Glutamatergic neuron (in vitro differentiated cells): ENCODE data around the gene PPFIBP2. TPM values are rescaled to one million over a fixed set of nuclear protein-coding genes. Genes with fewer than 3 reads are reported as not detected.

Source experiments
- DNase-seq: peaks from one replicate; pipeline ENCODE4 v3.0.0; 2022
- H3K27ac Mint-ChIP-seq: one replicate; pipeline ENCODE4 v1.8.0; 2020; ENCODE audit warnings: mild to moderate bottlenecking, mixed read lengths, inconsistent platforms; ENCODE audit not compliant: unreplicated experiment
- H3K27me3 Mint-ChIP-seq: one replicate; pipeline ENCODE4 v1.8.0; 2020; ENCODE audit warnings: mild to moderate bottlenecking, moderate library complexity, mixed read lengths, inconsistent platforms; ENCODE audit not compliant: unreplicated experiment
- H3K36me3 Mint-ChIP-seq: one replicate; pipeline ENCODE4 v1.8.0; 2020; ENCODE audit warnings: mild to moderate bottlenecking, mixed read lengths, inconsistent platforms; ENCODE audit not compliant: unreplicated experiment
- H3K4me1 Mint-ChIP-seq: one replicate; pipeline ENCODE4 v1.8.0; 2020; ENCODE audit warnings: mild to moderate bottlenecking, low read depth, mixed read lengths, inconsistent platforms; ENCODE audit not compliant: unreplicated experiment
- H3K4me3 Mint-ChIP-seq: one replicate; pipeline ENCODE4 v1.8.0; 2020; ENCODE audit warnings: mild to moderate bottlenecking, mixed read lengths, inconsistent platforms; ENCODE audit not compliant: unreplicated experiment
- H3K9me3 Mint-ChIP-seq: one replicate; pipeline ENCODE4 v1.8.0; 2020; ENCODE audit warnings: mild to moderate bottlenecking, moderate library complexity, mixed read lengths, inconsistent platforms; ENCODE audit not compliant: unreplicated experiment
- CTCF ChIP-seq: fragments of 200-600 bp; sonication (generic); IDR thresholded peaks from one replicate; pipeline ENCODE4 v1.5.0; 2021; ENCODE audit not compliant: partially characterized antibody, unreplicated experiment
- total RNA-seq: library from RNA; stranded (reverse); fragmentation: NEBNext Ultra II Directional; extraction: Animal tissue kit (Norgen Biotek cat#: 25700); gene quantifications from one replicate; pipeline ENCODE4 v1.2.1, GENCODE V29; 2021; ENCODE audit not compliant: unreplicated experiment

Gene PPFIBP2
- total RNA-seq, 1 donor from 2014 or later: 1.5 TPM

GRCh38 chr11:7537265-7537664, 23.5 kb downstream of the PPFIBP2 start:
- no peak overlapping the region for H3K27ac Mint-ChIP-seq
- H3K4me1 Mint-ChIP-seq: no peaks in the 10 kb centered on the region
- peaks cover 2% of the 10 kb centered on the region for H3K9me3 Mint-ChIP-seq
- H3K27me3 Mint-ChIP-seq: peaks cover 7% of the 10 kb centered on the region
- H3K4me3 Mint-ChIP-seq: no peak overlapping the region
- TF ChIP-seq CTCF: no peak
- DNase-seq: no peak
- no peaks in the 10 kb centered on the region for H3K36me3 Mint-ChIP-seq

- H3K27me3 Mint-ChIP-seq: peaks cover 7% of the 10 kb centered on the region
- H3K4me1 Mint-ChIP-seq: no peaks in the 10 kb centered on the region
- H3K27ac Mint-ChIP-seq: no peak overlapping the region
- DNase-seq: no peak
- H3K36me3 Mint-ChIP-seq: no peaks in the 10 kb centered on the region
- no peak for TF ChIP-seq CTCF
- H3K4me3 Mint-ChIP-seq: no peak overlapping the region
- H3K9me3 Mint-ChIP-seq: peaks cover 2% of the 10 kb centered on the region
Measured at GRCh38 chr11:7538031-7538430, 24.2 kb downstream of the PPFIBP2 start.

- H3K36me3 Mint-ChIP-seq: no peaks in the 10 kb centered on the region
- no peak for TF ChIP-seq CTCF
- no peak overlapping the region for H3K27ac Mint-ChIP-seq
- DNase-seq: no peak
- peaks cover 7% of the 10 kb centered on the region for H3K27me3 Mint-ChIP-seq
- no peak overlapping the region for H3K4me3 Mint-ChIP-seq
- peaks cover 2% of the 10 kb centered on the region for H3K9me3 Mint-ChIP-seq
- H3K4me1 Mint-ChIP-seq: no peaks in the 10 kb centered on the region
Measured at GRCh38 chr11:7538466-7539454, 25.0 kb downstream of the PPFIBP2 start.

GRCh38 chr11:7540830-7541555, 27.2 kb downstream of the PPFIBP2 start:
- Mint-ChIP-seq H3K27ac (no peak overlapping the region), H3K9me3 (peaks cover 2% of the 10 kb centered on the region), H3K36me3 (no peaks in the 10 kb centered on the region), H3K4me3 (no peak overlapping the region), H3K27me3 (peaks cover 7% of the 10 kb centered on the region), H3K4me1 (no peaks in the 10 kb centered on the region)
- no peak for DNase-seq
- TF ChIP-seq CTCF: no peak
